Gastrocnemius medialis (tissue), 4 donors: ENCODE data around the gene TAOK3. TPM values are rescaled to one million over a fixed set of nuclear protein-coding genes. Genes with fewer than 3 reads are reported as not detected.

Source experiments
- ATAC-seq, 2 donors: fragments of 150-250 bp; one replicate each; pipeline ENCODE4 v1.9.1; 2016
- DNase-seq, 2 donors: peaks; one replicate each; pipeline ENCODE4 v3.0.0-alpha.2; 2019
- H3K27ac ChIP-seq, 4 donors: fragments of 200-600 bp; sonication (generic); 1 replicate in 1 of 4; 2 replicates in 3 of 4; pipeline ENCODE4 v1.5.1; 2016 to 2018; ENCODE audit warnings: mild to moderate bottlenecking in 2 of 4, moderate library complexity in 1 of 4
- H3K27me3 ChIP-seq, 3 donors: fragments of 200-600 bp; sonication (generic) in 2 of 3; 1 replicate in 1 of 3; 2 replicates in 2 of 3; pipeline versions ENCODE4 v1.5.1 to v1.6.0; 2016 to 2019; ENCODE audit warnings: mild to moderate bottlenecking in 1 of 3, moderate library complexity in 1 of 3
- H3K36me3 ChIP-seq, 2 donors: fragments of 200-600 bp; sonication (generic) in 1 of 2; one replicate each; pipeline ENCODE4 v1.5.1; 2017 to 2018
- H3K4me1 ChIP-seq, 2 donors: fragments of 200-600 bp; sonication (generic) in 1 of 2; one replicate each; pipeline ENCODE4 v1.5.1; 2016 to 2017; ENCODE audit warnings: mild to moderate bottlenecking in 2 of 2
- H3K4me3 ChIP-seq, 4 donors: fragments of 200-600 bp; sonication (generic) in 3 of 4; 1 replicate in 1 of 4; 2 replicates in 3 of 4; pipeline ENCODE4 v1.5.1; 2016 to 2019; ENCODE audit warnings: mild to moderate bottlenecking in 2 of 4
- H3K9me3 ChIP-seq, 3 donors: fragments of 200-600 bp; sonication (generic) in 2 of 3; 1 replicate in 1 of 3; 2 replicates in 2 of 3; pipeline ENCODE4 v1.5.1; 2016 to 2019
- CTCF ChIP-seq, 5 experiments: fragments of 450-650 bp in 3 of 5; fragments of 200-600 bp in 2 of 5; sonication (generic) in 2 of 5; IDR thresholded peaks in 4 of 5; conservative IDR thresholded peaks in 1 of 5; 1 replicate in 4 of 5; 2 replicates in 1 of 5; pipeline ENCODE4 v1.5.1; 2016 to 2019; ENCODE audit warnings: antibody characterized with exemption in 5 of 5, mild to moderate bottlenecking in 3 of 5, moderate library complexity in 3 of 5
- POLR2A ChIP-seq, 2 donors: fragments of 450-650 bp; IDR thresholded peaks; one replicate each; pipeline ENCODE4 v1.6.1; 2017; ENCODE audit warnings: antibody characterized with exemption in 2 of 2, mild to moderate bottlenecking in 2 of 2, moderate library complexity in 2 of 2
- in situ Hi-C, 4 donors: fragments of 200-750 bp; cut with MboI; loops; one replicate each; pipeline versions ENCODE4 v1.15.0 to v1.8.0; 2017; ENCODE audit warnings: low sequenced_read_pairs in 4 of 4
- intact Hi-C: fragments of 100-400 bp; cut with DNase I; formaldehyde crosslinking; loops from one replicate; pipeline ENCODE4 v1.15.1; 2023; ENCODE audit warnings: low total_unique reads
- total RNA-seq, 4 donors: library from RNA; depleted of rRNA; stranded (reverse); fragments of >200 nt; gene quantifications; one replicate each; pipeline versions ENCODE4 v1.1.0 to v1.2.3, GENCODE V29; 2016

The TAOK3 gene
- total RNA-seq, 4 donors from 2014 or later: 13.5 to 24.5 (median 15.1) TPM

GRCh38 chr12:118344829-118345228, 27.9 kb downstream of the TAOK3 start:
- DNase-seq (no peak), ATAC-seq (no peak)
- Histone ChIP-seq H3K4me3 (no peak overlapping the region), H3K27ac (no peak overlapping the region), H3K4me1 (peaks cover 0 to 14% of the 10 kb centered on the region in 2 donors), H3K27me3 (no peaks in the 10 kb centered on the region), H3K9me3 (no peaks in the 10 kb centered on the region), H3K36me3 (no peaks in the 10 kb centered on the region)
- intact Hi-C loops (no loop called here), in situ Hi-C loops (no loop called here)
- TF ChIP-seq CTCF (IDR thresholded peaks at IDR 0.05 in 4 of 5, conservative IDR thresholded peaks at IDR 0.05 in 1 of 5): no peak
- no peak for TF ChIP-seq POLR2A (IDR thresholded peaks at IDR 0.05)

- H3K36me3 ChIP-seq: no peaks in the 10 kb centered on the region
- ATAC-seq (no peak), DNase-seq (no peak)
- in situ Hi-C loops: no loop called here
- intact Hi-C loops: no loop called here
- H3K27me3 ChIP-seq: no peaks in the 10 kb centered on the region
- no peak overlapping the region for H3K4me3 ChIP-seq
- TF ChIP-seq CTCF (IDR thresholded peaks at IDR 0.05 in 4 of 5, conservative IDR thresholded peaks at IDR 0.05 in 1 of 5) (no peak), POLR2A (IDR thresholded peaks at IDR 0.05) (no peak)
- H3K27ac ChIP-seq: no peak overlapping the region
- no peaks in the 10 kb centered on the region for H3K9me3 ChIP-seq
- peaks cover 0 to 12% of the 10 kb centered on the region in 2 donors for H3K4me1 ChIP-seq
Observed at GRCh38 chr12:118342090-118342489, 30.6 kb downstream of the TAOK3 start.

- intact Hi-C loops: no loop called here
- TF ChIP-seq POLR2A (IDR thresholded peaks at IDR 0.05): no peak
- no peak for TF ChIP-seq CTCF (IDR thresholded peaks at IDR 0.05 in 4 of 5, conservative IDR thresholded peaks at IDR 0.05 in 1 of 5)
- no peaks in the 10 kb centered on the region for H3K36me3 ChIP-seq
- H3K4me3 ChIP-seq: no peak overlapping the region
- in situ Hi-C loops: no loop called here
- no peak for ATAC-seq
- no peaks in the 10 kb centered on the region for H3K4me1 ChIP-seq
- H3K27me3 ChIP-seq: no peaks in the 10 kb centered on the region
- DNase-seq: no peak
- H3K27ac ChIP-seq: no peak overlapping the region
- no peaks in the 10 kb centered on the region for H3K9me3 ChIP-seq
Observed at GRCh38 chr12:118337194-118337838, 35.4 kb downstream of the TAOK3 start.

GRCh38 chr12:118336123-118336522, 36.6 kb downstream of the TAOK3 start:
- Histone ChIP-seq H3K27me3 (no peaks in the 10 kb centered on the region), H3K4me1 (no peaks in the 10 kb centered on the region), H3K9me3 (no peaks in the 10 kb centered on the region), H3K36me3 (no peaks in the 10 kb centered on the region), H3K27ac (no peak overlapping the region), H3K4me3 (no peak overlapping the region)
- in situ Hi-C loops: no loop called here
- TF ChIP-seq CTCF (IDR thresholded peaks at IDR 0.05 in 4 of 5, conservative IDR thresholded peaks at IDR 0.05 in 1 of 5) (no peak), POLR2A (IDR thresholded peaks at IDR 0.05) (no peak)
- ATAC-seq: no peak
- intact Hi-C loops: no loop called here
- DNase-seq: no peak
